CD8-positive, alpha-beta memory T cell (primary cell): ENCODE results near the gene AGPS. TPM values are rescaled to one million over a fixed set of nuclear protein-coding genes. Genes with fewer than 3 reads are reported as not detected.

Source experiments
- CTCF ChIA-PET: fragments of 350-600 bp; sonication (Branson Sonifier 250); formaldehyde crosslinking; loops from one replicate; lab custom pipeline; 2021; ENCODE audit warnings: antibody characterized with exemption; lab: Charles Lee
- POLR2A ChIA-PET: fragments of 350-600 bp; sonication (Branson Sonifier 250); formaldehyde crosslinking; loops from one replicate; lab custom pipeline; 2021; ENCODE audit warnings: antibody characterized with exemption; lab: Charles Lee
- DNase-seq, 5 donors: peaks; one replicate each; pipeline versions ENCODE4 v3.0.0 to v3.0.0-alpha.2; 2020 to 2022; ENCODE audit warnings: mixed read lengths in 1 of 5
- H3K27ac ChIP-seq: one replicate; pipeline ENCODE4 v1.7.0; 2013; ENCODE audit warnings: low read depth, mild to moderate bottlenecking, low read length, moderate library complexity
- H3K27me3 ChIP-seq: 2 replicates; pipeline ENCODE4 v1.7.0; 2013; ENCODE audit warnings: low read length, mild to moderate bottlenecking; ENCODE audit not compliant: insufficient read depth, poor library complexity, severe bottlenecking
- H3K36me3 ChIP-seq: 2 replicates; pipeline ENCODE4 v1.7.0; 2013; ENCODE audit warnings: mild to moderate bottlenecking, low read length, moderate library complexity; ENCODE audit not compliant: insufficient read depth
- H3K4me1 ChIP-seq: 2 replicates; pipeline ENCODE4 v1.7.0; 2013; ENCODE audit warnings: mild to moderate bottlenecking, low read length, moderate library complexity; ENCODE audit not compliant: insufficient read depth
- H3K4me3 ChIP-seq: 2 replicates; pipeline ENCODE4 v1.7.0; 2013; ENCODE audit warnings: mild to moderate bottlenecking, low read length
- H3K9me3 ChIP-seq: 2 replicates; pipeline ENCODE4 v1.7.0; 2013; ENCODE audit warnings: mild to moderate bottlenecking, low read length
- H3K27ac Mint-ChIP-seq, 8 donors: one replicate each; pipeline ENCODE4 v1.8.0; 2020 to 2021; ENCODE audit warnings: mixed read lengths in 8 of 8, mild to moderate bottlenecking in 6 of 8, inconsistent platforms in 3 of 8, moderate library complexity in 3 of 8
- H3K27me3 Mint-ChIP-seq, 2 donors: one replicate each; pipeline ENCODE4 v1.8.0; 2020 to 2021; ENCODE audit warnings: mixed read lengths in 2 of 2, mild to moderate bottlenecking in 1 of 2, moderate library complexity in 1 of 2
- H3K36me3 Mint-ChIP-seq, 3 donors: one replicate each; pipeline ENCODE4 v1.8.0; 2020 to 2021; ENCODE audit warnings: mixed read lengths in 3 of 3, inconsistent platforms in 1 of 3, mild to moderate bottlenecking in 1 of 3
- H3K4me1 Mint-ChIP-seq, 3 donors: one replicate each; pipeline ENCODE4 v1.8.0; 2020 to 2021; ENCODE audit warnings: mixed read lengths in 3 of 3, inconsistent platforms in 1 of 3, mild to moderate bottlenecking in 1 of 3
- H3K4me3 Mint-ChIP-seq, 7 donors: one replicate each; pipeline ENCODE4 v1.8.0; 2020 to 2021; ENCODE audit warnings: mixed read lengths in 7 of 7, mild to moderate bottlenecking in 6 of 7, moderate library complexity in 4 of 7, inconsistent platforms in 2 of 7
- H3K9me3 Mint-ChIP-seq, 5 donors: one replicate each; pipeline ENCODE4 v1.8.0; 2020 to 2022; ENCODE audit warnings: mixed read lengths in 5 of 5, mild to moderate bottlenecking in 3 of 5, moderate library complexity in 2 of 5, inconsistent platforms in 1 of 5
- polyA plus RNA-seq: library from polyadenylated mRNA; unstranded; fragments of 300-500 nt; fragmentation: Illumina TruSeq; gene quantifications from one replicate; pipeline ENCODE4 v1.2.3, GENCODE V29; 2021
- total RNA-seq, 2 experiments: library from RNA; stranded (reverse); gene quantifications; one replicate each; pipeline ENCODE4 v1.2.3, GENCODE V29; 2021

AGPS gene
- total and polyA plus RNA-seq, 3 experiments from 2014 or later = 15.5 to 65.1 (median 64.3) TPM

GRCh38 chr2:177551989-177552421, 159.4 kb downstream of the AGPS start:
- H3K36me3 ChIP-seq = no peaks in the 10 kb centered on the region
- peaks cover 0 to 7% of the 10 kb centered on the region in 2 donors for H3K27me3 Mint-ChIP-seq
- H3K4me3 ChIP-seq = peak overlapping the region; percentile 93
- peak in 2 of 5 donors; percentile 2 to 51 for DNase-seq
- peaks cover 5% of the 10 kb centered on the region for H3K4me1 ChIP-seq
- H3K27ac Mint-ChIP-seq = peak overlapping the region; percentile 98 to 100 (median 100)
- H3K36me3 Mint-ChIP-seq = peaks cover 0 to 8% (median 2%) of the 10 kb centered on the region in 3 donors
- H3K27ac ChIP-seq = peak overlapping the region; percentile 100
- H3K4me1 Mint-ChIP-seq = peaks cover 9 to 20% (median 13%) of the 10 kb centered on the region in 3 donors
- H3K4me3 Mint-ChIP-seq = peak overlapping the region; percentile 92 to 99 (median 96)
- H3K27me3 ChIP-seq = no peaks in the 10 kb centered on the region
- no peaks in the 10 kb centered on the region for H3K9me3 ChIP-seq
- H3K9me3 Mint-ChIP-seq = peaks cover 0 to 2% (median 0%) of the 10 kb centered on the region in 5 donors
- ChIA-PET CTCF (interaction anchor here (0.9 kb wide), 1 partner anchor 388 kb away, joined by 3 read pairs; no protein-coding TSS in a partner anchor), POLR2A (interaction anchor here (0.6 to 1.4 kb wide), 2 partner anchors 158 to 217 kb away, joined by 3 read pairs; no protein-coding TSS in a partner anchor)

GRCh38 chr2:177552422-177553175, 160.0 kb downstream of the AGPS start:
- ChIA-PET POLR2A (interaction anchor here (1.4 kb wide), 1 partner anchor 159 kb away, joined by 3 read pairs; no protein-coding TSS in a partner anchor), CTCF (interaction anchor here (0.9 kb wide), 1 partner anchor 389 kb away, joined by 3 read pairs; no protein-coding TSS in a partner anchor)

GRCh38 chr2:177553176-177553884, 160.8 kb downstream of the AGPS start:
- H3K4me3 ChIP-seq = peak overlapping the region; percentile 93
- H3K27ac Mint-ChIP-seq = peak overlapping the region; percentile 98 to 100 (median 100)
- peak overlapping the region; percentile 100 for H3K27ac ChIP-seq
- peaks cover 0 to 9% of the 10 kb centered on the region in 2 donors for H3K27me3 Mint-ChIP-seq
- no peaks in the 10 kb centered on the region for H3K9me3 ChIP-seq
- CTCF ChIA-PET = no interaction called here
- peaks cover 5% of the 10 kb centered on the region for H3K4me1 ChIP-seq
- peaks cover 0 to 8% (median 2%) of the 10 kb centered on the region in 3 donors for H3K36me3 Mint-ChIP-seq
- no peaks in the 10 kb centered on the region for H3K36me3 ChIP-seq
- no peak for DNase-seq
- POLR2A ChIA-PET = interaction anchor here (1.4 kb wide), 1 partner anchor 159 kb away, joined by 3 read pairs; no protein-coding TSS in a partner anchor
- H3K27me3 ChIP-seq = no peaks in the 10 kb centered on the region
- peaks cover 9 to 20% (median 13%) of the 10 kb centered on the region in 3 donors for H3K4me1 Mint-ChIP-seq
- peaks cover 0 to 2% (median 0%) of the 10 kb centered on the region in 5 donors for H3K9me3 Mint-ChIP-seq
- H3K4me3 Mint-ChIP-seq = peak overlapping the region; percentile 92 to 99 (median 96)

More at GRCh38 chr2:177552422-177553175, 160.0 kb downstream of the AGPS start:
- peaks cover 0 to 7% of the 10 kb centered on the region in 2 donors for H3K27me3 Mint-ChIP-seq
- Histone ChIP-seq H3K9me3 (no peaks in the 10 kb centered on the region), H3K4me1 (peaks cover 5% of the 10 kb centered on the region), H3K36me3 (no peaks in the 10 kb centered on the region), H3K27me3 (no peaks in the 10 kb centered on the region), H3K4me3 (peak overlapping the region; percentile 93), H3K27ac (peak overlapping the region; percentile 100)
- peak; percentile 83 to 97 (median 96) for DNase-seq
- peaks cover 9 to 20% (median 13%) of the 10 kb centered on the region in 3 donors for H3K4me1 Mint-ChIP-seq
- peak overlapping the region; percentile 98 to 100 (median 100) for H3K27ac Mint-ChIP-seq
- H3K9me3 Mint-ChIP-seq = peaks cover 0 to 2% (median 0%) of the 10 kb centered on the region in 5 donors
- H3K36me3 Mint-ChIP-seq = peaks cover 0 to 8% (median 2%) of the 10 kb centered on the region in 3 donors
- H3K4me3 Mint-ChIP-seq = peak overlapping the region; percentile 92 to 99 (median 96)

GRCh38 chr2:177554365-177554764, 161.8 kb downstream of the AGPS start:
- ChIA-PET POLR2A (no interaction called here), CTCF (no interaction called here)
- Mint-ChIP-seq H3K4me3 (peak overlapping the region in 3 of 7 donors; percentile 94 to 99 (median 96)), H3K27me3 (peaks cover 4 to 9% of the 10 kb centered on the region in 2 donors), H3K27ac (peak overlapping the region in 1 of 8 donors; percentile 98), H3K4me1 (peaks cover 9 to 20% (median 13%) of the 10 kb centered on the region in 3 donors), H3K9me3 (peaks cover 0 to 2% (median 0%) of the 10 kb centered on the region in 5 donors), H3K36me3 (peaks cover 0 to 8% (median 2%) of the 10 kb centered on the region in 3 donors)
- H3K9me3 ChIP-seq = no peaks in the 10 kb centered on the region
- H3K27me3 ChIP-seq = no peaks in the 10 kb centered on the region
- DNase-seq = no peak
- H3K4me1 ChIP-seq = peaks cover 5% of the 10 kb centered on the region
- H3K27ac ChIP-seq = no peak overlapping the region
- no peaks in the 10 kb centered on the region for H3K36me3 ChIP-seq
- H3K4me3 ChIP-seq = no peak overlapping the region

GRCh38 chr2:177556153-177556552, 163.6 kb downstream of the AGPS start:
- peaks cover 0 to 2% (median 0%) of the 10 kb centered on the region in 5 donors for H3K9me3 Mint-ChIP-seq
- ChIA-PET POLR2A (no interaction called here), CTCF (interaction anchor here (1.3 kb wide), 1 partner anchor 59 kb away, joined by 3 read pairs; no protein-coding TSS in a partner anchor)
- peaks cover 5 to 20% (median 13%) of the 10 kb centered on the region in 3 donors for H3K4me1 Mint-ChIP-seq
- H3K36me3 Mint-ChIP-seq = peaks cover 0 to 8% (median 2%) of the 10 kb centered on the region in 3 donors
- no peak overlapping the region for H3K27ac Mint-ChIP-seq
- H3K4me3 Mint-ChIP-seq = no peak overlapping the region
- Histone ChIP-seq H3K27me3 (no peaks in the 10 kb centered on the region), H3K9me3 (no peaks in the 10 kb centered on the region), H3K36me3 (no peaks in the 10 kb centered on the region), H3K4me1 (peaks cover 5% of the 10 kb centered on the region), H3K4me3 (no peak overlapping the region), H3K27ac (no peak overlapping the region)
- no peak for DNase-seq
- peaks cover 4 to 9% of the 10 kb centered on the region in 2 donors for H3K27me3 Mint-ChIP-seq

- H3K4me3 ChIP-seq = no peak overlapping the region
- Mint-ChIP-seq H3K27ac (no peak overlapping the region), H3K4me1 (peaks cover 5 to 10% (median 9%) of the 10 kb centered on the region in 3 donors), H3K36me3 (peaks cover 0 to 4% (median 2%) of the 10 kb centered on the region in 3 donors), H3K27me3 (peaks cover 4 to 6% of the 10 kb centered on the region in 2 donors), H3K9me3 (no peaks in the 10 kb centered on the region), H3K4me3 (no peak overlapping the region)
- no peaks in the 10 kb centered on the region for H3K27me3 ChIP-seq
- H3K4me1 ChIP-seq = no peaks in the 10 kb centered on the region
- H3K9me3 ChIP-seq = no peaks in the 10 kb centered on the region
- CTCF ChIA-PET = interaction anchor here (1.1 kb wide), 1 partner anchor 11 kb away, joined by 3 read pairs; no protein-coding TSS in a partner anchor
- POLR2A ChIA-PET = no interaction called here
- no peak overlapping the region for H3K27ac ChIP-seq
- H3K36me3 ChIP-seq = no peaks in the 10 kb centered on the region
- DNase-seq = no peak
These were observed 165.2 kb downstream of the AGPS start for GRCh38 chr2:177557794-177558193.

GRCh38 chr2:177559638-177560037, 167.1 kb downstream of the AGPS start:
- ChIA-PET POLR2A (no interaction called here), CTCF (no interaction called here)

More at GRCh38 chr2:177559638-177560037, 167.1 kb downstream of the AGPS start:
- no peaks in the 10 kb centered on the region for H3K9me3 ChIP-seq
- peaks cover 2 to 4% of the 10 kb centered on the region in 2 donors for H3K27me3 Mint-ChIP-seq
- no peaks in the 10 kb centered on the region for H3K9me3 Mint-ChIP-seq
- no peak overlapping the region for H3K27ac Mint-ChIP-seq
- no peaks in the 10 kb centered on the region for H3K4me1 Mint-ChIP-seq
- H3K4me3 ChIP-seq = no peak overlapping the region
- H3K36me3 ChIP-seq = no peaks in the 10 kb centered on the region
- H3K36me3 Mint-ChIP-seq = peaks cover 0 to 2% (median 0%) of the 10 kb centered on the region in 3 donors
- H3K27ac ChIP-seq = no peak overlapping the region
- H3K27me3 ChIP-seq = no peaks in the 10 kb centered on the region
- DNase-seq = no peak
- no peak overlapping the region for H3K4me3 Mint-ChIP-seq
- H3K4me1 ChIP-seq = no peaks in the 10 kb centered on the region
